GM19463 (cell line): ENCODE data around the gene CYTH4.

ENCODE experiments used
- ATAC-seq: cut with Tn5 transposase; IDR thresholded peaks from one replicate; pipeline ENCODE4 v1.9.1; 2021; ENCODE audit warnings: mild to moderate bottlenecking, moderate library complexity; ENCODE audit not compliant: unreplicated experiment

The CYTH4 gene

DNA sequence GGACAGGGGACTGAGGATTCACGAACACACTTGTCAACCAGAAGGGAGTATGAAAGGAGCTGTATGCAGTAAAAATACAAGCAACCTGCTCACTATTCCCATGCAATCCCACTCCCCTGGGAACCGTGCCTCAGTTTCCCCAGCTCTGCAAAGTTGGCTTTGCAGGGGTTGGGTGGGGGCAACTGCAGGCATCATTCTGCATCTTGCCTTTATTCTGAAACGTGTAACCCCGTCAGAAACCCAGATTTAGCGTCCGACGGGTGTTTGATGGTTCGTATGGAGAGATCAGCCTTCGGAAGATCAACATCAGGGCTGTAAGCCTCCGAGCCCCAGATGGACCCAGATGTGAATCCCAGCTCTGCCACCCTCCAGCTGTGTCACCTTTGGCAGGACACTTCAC is 3.6 kb downstream of the CYTH4 start:
- no peak for ATAC-seq

DNA sequence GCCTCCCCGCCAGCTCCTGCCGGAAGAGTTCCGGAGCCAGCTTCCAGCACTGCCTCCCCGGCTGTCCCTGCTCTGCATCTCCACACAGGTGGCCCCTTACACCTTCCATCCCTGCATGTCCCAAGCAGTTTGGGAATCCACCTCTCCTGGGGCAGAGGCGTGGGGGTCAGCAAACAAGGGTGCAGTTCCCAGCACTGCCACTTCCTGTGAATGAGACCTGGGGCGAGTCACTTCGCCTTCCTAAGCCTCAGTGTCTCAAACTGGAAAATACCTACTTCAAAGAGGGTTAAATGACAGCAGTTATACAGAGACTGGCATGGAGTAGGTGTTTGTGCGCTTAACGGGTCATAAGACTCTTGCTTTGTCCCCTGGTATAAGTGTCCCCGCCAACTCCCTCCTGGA is 5.2 kb downstream of the CYTH4 start:
- ATAC-seq: no peak

DNA sequence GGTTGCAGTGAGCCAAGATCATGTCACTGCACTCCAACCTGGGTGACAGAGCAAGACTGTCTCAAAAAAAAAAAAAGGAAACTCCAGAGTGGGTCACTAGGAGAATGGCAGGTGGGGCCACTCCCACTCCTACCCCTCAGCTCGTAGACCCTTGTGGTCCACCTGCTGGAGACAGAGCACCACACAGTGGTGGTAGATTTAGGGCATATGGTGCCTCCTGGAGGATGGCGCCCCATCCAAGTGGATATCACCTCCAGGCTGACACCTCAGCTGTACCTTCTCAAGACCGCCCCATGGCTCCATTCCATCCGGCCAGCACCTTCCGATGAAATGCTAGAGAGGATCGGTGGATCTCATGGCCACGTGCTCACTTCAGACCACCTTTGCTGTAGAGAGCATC is 6.2 kb downstream of the CYTH4 start:
- no peak for ATAC-seq

DNA sequence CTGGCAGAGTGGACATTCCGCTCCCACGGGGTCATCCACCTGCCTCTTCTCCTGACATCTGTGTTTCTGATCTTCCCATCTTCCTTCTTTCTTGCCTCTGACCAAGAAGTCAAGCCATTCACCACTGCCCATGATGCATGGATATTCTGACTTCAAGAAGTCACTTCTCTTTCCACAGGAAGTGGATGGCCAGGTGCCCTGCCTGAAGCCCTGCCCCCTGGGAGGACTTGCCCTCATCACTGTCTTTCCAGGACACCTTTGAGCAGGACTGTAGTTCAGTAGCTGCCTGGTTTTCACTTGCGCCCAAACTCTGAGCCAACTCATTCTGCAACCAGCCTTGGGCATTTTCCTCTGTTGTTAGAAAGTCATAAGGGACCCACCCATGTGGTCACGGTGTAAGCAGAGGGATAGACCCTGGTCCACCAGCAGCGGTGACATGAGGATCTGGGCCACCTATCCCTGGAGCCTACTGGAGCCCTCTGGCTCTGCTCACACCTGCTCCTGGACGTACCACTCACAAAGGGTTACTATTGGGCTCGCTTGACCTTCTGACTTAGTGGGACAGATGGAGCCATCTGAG is 6.9 kb downstream of the CYTH4 start:
- no peak for ATAC-seq

DNA sequence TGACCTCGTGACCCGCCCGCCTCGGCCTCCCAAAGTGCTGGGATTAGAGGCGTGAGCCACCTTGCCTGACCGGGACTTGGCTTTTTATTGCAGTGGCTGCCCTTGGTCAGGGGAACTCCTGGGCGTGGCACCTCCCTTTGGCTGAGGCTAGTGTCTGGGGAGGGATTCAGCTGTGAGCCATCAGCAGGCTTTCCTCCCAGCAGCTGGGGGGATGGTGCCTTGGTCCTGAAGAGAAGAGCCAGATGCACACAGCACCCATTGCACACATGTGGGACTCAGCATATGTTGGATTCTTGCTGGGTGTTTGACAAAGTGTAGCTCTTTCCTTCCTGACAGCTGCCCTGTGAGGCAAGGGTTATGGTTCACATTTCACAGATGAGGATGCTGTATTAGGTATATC is 8.4 kb downstream of the CYTH4 start:
- no peak for ATAC-seq

DNA sequence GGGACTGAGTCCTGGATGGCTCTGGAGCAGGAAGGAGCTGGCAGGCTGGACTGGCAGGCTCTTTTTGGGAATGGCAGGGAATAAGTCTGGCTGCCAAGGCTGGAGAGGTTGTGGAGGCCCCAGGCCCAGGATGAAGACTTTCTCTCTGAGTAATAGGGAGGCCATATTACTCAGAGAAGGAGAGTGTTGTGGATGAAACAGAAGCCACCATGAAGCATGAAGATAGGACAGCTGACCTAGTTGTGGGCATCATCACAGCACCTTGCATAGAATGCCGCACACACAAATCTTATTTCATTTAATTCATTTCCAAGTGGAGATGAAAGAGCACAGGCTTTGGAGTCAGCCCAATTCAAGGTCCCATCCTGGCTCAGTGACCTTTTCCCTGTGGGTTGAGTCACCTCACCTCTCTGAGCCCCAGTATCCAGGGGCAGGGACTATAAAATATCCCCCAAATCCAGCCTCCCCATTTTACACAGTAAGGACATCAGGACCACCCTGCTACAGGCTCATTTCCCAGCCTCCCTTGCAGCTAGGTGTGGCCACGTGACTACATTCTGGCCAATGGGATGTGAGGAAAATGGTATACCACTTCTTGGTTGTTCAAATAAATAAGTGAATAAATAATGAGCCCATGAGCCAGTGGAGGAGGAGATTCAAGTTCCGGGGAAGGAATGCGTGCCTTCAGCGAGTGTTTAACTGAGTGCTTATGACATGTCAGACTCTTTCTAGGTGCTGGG is 9.4 kb downstream of the CYTH4 start:
- ATAC-seq: no peak

DNA sequence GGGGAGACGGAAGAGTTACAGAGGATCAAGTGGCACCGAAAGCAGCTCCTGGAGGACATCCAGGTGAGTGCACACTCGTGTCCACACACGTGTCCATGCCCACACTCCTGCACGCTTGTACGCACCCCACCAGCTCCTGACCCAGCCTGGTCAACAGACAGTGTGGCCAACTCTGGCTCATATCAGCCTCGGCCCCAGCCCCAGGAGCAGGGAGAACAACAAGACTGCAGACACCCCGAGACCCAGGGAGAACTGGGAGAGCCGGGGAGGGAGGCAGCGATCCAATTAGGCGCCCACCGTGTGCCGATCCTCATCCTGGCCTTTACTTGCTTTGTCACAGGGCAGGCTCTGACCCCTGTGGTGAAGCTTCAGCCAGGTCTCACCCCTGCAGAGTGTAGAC is 10.3 kb downstream of the CYTH4 start:
- no peak for ATAC-seq

DNA sequence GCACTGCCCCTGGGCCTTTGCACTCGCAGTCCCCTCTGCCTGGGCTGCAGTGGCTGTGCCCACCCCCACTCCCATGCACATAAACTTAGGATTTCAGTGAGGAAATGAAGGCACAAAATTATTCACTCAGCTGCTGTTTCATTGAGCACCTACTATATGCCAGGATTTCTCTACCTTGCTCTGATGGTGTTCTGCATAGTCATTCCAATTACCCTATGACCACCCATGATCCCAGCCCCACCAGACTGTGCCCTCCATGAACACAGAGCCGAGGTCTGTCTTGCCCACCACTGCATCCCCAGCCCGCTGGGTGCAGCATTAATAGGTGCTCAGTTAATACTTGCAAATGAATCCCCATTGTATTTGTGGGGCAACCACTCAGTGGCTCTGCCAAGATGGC is 10.9 kb downstream of the CYTH4 start:
- no peak for ATAC-seq

DNA sequence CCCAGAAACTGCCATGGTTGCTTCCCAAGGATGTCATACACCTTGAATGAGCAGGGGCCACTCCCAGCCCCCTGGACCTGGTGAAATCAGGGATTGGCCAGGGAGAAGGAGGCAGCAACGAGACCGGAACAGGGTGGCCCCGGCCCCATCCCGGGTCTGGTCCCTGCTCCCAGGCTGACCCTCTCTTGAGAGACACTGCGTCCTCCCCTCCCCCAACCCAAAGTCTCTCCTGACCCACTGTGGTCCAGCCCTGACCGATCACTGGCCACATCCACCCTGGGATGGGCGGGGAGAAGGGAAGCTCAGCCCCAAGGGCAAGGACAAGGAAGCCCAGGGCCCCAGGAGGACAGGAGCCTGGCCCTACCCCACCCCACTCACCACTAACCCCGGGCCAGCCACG is 12.4 kb downstream of the CYTH4 start:
- ATAC-seq: no peak

DNA sequence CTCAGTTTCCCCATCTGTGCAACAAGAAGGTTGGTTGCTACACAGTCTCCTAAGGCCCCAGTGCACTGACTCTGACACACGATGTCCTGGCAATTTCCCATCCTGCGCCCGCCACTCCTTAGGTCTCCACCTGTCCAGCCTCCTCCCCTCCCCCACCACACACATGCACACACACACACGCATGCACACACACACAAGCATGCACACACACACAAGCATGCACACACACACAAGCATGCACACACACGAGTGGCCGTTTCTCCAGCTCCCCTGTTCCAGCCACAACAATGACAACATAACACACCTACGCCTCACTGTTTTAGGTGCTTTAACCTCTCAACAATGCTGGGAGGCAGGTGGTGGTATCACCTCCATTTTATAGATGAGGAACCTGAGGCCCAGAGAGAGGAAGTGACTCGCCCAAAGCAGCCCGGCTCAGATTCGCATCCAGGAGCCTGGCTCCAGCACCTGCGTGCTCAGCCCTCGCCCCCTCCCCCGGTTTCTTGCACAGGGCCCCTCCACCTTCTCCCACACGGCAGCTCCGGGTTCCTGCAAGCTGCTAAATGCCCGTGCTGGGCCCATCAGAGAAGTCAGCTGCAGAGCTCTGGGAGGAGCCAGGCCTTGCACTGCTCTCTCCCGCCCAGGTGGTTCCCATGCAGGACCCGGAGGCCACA is 13.0 kb downstream of the CYTH4 start:
- no peak for ATAC-seq

DNA sequence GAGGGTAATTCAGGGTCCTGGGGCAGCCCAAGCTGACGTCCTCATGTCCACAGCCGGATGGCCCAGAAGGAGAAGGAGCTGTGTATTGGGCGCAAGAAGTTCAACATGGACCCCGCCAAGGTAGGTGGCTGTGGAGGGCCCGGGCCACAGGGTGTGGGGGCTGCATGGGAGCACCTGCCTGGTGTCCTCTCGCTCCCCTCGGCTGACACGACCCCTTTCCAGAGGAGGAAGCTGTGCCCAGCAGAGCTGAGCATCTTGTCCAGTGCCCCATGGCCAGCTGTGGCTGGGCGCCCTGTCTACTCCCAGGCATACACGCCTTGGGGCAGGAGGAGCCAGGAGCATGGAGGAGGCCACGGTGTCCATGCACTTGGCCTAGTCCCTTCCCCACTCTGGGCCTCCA is 13.6 kb downstream of the CYTH4 start:
- ATAC-seq: no peak

DNA sequence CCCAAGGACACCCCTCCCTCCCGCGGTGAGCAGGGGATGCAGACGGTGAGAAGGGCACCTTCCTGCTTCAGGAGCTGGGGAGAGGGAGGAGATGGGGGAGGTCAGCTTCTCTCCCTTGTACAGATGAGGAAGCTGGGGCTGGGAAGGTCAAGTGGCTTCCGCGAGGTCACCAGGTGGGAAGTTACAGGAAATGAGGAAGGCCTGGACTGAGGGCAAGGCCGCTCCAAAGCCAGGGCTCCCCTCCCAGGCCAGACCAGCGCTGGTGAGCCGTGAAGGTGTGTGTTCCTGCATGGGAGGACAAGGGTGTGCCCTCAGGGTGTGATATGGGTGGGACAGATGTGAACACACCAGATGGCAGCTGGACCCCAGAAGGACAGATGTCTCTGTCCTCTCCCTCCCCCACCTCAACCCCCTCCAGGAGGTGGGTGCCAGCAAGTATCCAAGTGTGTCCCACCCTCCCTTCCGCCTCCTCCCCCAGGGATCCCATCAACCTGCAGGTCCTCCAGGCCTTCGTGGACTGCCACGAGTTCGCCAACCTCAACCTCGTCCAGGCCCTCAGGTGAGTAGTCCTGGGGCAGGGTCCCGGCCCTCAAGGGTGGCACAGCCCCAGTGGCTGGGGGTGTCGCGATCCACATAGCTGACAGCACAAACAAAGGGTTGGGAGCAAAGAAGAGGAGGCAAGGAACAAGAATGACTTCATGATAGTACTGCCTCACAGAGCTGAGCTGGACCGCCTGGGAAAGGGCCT is 16.6 kb downstream of the CYTH4 start:
- ATAC-seq: no peak

DNA sequence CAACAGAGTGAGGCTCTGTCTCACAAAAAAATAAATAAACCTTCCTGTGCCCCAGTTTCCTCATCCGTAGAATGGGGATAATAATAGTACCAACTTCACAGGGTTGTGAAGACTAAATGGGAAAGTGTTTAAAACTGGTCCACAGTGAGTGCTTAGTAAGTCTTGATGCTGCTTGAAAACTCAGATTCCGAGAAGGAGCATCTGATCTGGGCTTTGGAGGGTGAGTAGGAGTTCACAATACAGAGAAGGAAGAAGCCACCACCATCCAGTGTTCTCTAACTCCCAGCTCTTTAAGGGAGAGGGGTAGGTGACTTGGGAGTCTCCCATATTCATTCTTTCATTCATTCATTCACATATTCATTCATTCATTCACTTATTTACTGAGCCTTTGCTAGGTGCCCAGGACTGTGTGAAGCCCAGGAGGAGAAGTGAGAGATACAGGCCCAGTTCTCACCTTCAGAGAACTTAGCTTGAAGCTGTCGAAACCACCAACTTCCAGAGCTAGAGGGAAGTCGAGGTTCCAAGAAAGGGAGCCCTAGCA is 17.7 kb downstream of the CYTH4 start:
- ATAC-seq: no peak

DNA sequence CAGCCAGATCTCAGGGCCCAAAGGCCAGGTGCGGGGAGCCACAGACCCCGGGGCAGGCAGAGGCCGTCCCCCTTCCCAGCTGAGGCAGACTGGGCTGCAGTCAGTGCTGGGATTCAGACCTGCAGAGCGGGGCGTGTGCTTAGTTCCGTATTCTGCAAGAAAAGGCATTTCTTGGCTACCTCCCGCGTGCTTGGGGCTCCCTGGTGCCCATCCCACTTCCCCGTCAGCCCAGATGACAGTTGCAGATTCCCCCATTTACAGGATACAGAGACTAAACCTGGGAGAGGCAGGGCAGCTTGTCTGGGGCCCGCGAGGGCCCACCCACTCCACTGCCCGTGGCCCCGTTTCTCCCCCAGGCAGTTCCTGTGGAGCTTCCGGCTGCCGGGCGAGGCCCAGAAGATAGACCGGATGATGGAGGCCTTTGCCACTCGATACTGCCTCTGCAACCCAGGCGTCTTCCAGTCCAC is 18.3 kb downstream of the CYTH4 start:
- ATAC-seq: no peak

DNA sequence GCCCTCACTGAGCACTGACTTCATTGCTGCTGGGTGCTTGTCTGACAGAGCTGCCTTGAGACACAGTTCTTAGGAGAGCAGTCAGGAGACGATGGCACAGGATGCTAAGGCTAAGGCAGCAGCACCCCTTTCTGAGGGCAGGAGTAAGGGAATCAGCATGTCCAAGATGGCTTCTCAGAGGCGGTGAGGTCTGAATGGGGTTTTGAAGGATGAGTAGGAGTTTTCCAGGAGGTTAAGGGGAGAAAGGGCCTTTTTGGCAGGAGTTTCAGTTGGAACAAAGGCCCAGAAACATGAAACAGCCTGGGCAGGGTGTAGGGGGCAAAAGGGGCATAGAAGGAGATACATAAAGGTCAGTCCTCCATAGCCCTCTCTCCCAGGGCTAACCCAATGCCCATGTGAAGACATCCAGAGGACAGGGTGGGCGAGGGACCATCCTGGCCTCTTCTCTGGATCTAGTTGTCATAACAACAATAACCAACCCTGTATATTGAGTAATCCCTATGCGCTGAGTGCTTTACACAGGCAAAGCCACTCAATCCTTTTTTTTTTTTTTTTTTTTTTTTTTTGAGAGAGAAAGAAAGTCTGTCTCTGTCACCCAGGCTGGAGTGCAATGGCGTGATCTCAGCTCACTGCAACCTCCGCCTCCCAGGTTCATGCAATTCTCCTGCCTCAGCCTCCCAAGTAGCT is 19.0 kb downstream of the CYTH4 start:
- ATAC-seq: no peak

DNA sequence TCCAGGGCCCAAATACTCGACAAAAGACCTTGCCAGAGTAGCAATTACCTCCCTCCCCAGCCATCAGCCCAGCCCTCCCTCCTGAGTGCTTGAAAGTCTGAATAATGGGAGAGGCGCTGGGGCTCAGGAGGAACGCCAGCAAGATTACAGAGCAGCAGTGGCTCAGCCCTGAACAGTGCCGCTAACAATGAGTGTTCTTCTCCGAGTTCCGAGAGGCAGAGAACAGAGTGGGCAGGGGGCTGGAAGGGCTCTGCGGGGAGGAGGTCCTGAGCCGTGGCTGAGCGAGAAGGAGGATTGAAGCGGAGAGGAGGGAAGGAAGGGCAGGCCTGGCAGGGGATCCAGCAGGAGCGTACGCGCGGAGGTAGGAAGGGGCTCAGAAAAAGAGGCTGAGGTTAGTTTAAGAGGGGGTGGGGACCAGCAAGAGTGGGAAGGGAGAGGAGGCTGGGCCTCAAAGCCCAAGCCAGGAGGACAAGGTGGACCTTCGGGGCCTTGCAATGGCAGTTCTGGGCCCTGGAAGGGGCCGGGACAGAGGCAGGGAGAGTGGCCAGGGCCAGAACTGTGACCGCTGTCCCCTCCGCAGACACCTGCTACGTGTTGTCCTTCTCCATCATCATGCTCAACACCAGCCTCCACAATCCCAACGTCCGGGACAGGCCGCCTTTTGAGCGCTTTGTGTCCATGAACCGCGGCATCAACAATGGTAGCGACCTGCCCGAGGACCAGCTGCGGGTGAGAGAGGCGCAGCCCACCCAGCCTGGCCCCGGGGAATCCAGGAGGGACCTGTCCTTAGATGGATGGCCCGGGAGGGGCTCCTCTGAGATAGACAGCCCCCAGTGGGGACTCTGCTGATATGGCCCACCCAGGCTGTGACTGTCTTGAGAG is 20.6 kb downstream of the CYTH4 start:
- no peak for ATAC-seq

DNA sequence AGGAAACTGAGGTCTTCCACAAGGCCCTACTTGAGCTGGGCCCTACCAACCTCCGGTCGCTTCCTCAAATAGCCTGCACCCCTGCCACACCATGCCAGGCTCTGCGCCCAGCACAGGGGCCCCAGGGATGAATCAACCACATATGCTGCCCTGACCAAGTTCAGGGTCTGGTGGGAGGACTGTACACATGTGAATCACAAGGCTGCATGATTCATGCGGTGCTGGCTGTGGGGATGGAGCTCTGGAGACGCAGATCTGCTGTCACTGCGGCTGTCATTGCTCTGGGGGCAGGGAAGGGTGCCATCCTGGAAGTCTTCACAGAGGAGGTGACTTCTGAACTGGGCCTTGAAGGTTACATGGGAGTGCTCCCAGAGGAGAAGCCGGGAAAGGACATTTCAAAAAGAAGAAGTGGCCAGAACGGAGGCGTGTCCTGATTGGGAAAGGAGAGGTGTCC is 21.5 kb downstream of the CYTH4 start:
- ATAC-seq: no peak

DNA sequence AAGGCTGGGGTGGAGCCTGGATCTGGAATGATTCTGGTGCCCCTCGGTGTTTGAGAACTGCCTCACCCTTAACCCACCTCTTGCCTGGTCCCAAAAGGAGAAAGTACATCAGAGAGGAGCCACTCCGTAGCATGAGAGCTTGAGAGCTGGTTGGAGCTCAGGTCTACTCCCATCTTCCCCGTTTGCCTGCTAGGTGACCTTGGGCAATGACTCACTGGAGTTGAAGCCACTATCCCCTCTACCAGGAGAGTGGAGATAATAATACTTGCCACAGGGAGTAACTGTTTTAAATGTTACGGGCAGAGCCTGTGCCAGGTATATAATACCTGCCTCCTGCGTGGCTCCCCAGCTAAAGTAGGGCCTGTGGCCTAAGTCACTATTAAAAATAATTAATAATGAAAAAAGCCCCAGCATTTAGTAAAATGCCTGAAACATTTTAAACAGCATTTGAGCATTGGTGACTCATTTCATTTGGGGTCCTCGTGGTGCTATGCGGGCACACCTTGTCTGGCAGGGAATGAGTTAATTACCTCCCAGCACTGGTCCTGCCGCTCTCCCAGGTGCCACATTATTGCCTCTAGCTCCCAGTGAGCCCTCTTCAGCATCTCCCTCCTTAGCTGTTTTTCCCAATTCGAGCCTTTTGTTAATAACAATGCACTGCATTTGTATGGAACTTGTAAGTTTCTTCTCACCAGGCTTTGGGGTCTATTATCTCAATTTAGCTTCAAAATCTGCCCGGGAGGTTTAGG is 22.5 kb downstream of the CYTH4 start:
- ATAC-seq: no peak

DNA sequence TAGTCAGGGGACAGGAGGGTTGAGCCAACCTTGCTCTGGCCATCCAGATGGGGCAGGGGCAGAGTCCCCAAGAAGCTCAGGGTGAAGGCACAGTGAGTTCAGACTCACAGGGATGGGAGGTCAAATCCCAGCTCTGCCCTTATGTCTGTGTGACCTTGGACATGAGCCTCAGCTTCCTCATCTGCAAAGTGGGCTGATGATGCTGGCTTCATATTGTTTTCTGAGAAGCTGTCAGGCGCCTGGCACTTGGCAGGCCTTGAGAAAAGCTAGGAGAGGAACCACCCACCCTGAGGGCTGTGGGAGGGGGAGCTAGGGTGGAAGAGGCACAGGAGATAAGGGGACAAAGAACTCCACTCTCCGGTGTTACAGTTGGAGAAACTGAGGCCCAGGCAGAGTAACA is 23.6 kb downstream of the CYTH4 start:
- no peak for ATAC-seq
